Measurements from ENCODE around the gene RXFP4.
"Not testable (repeated sequence)": the region's sequence is repeated elsewhere in the genome, so short reads cannot be mapped to it uniquely, and the experiment has no call there.

Gene RXFP4

GRCh38 chr1:155940993-155941844 is at the start of gene RXFP4:
TSS of gene RXFP4 (plus strand) at chr1:155941638. CDS start at chr1:155941710, 72 bp downstream.
- DNase-seq = no peak

- no peak for DNase-seq
These were observed 48.6 kb upstream of the RXFP4 start for GRCh38 chr1:155892796-155893195.

GRCh38 chr1:155893389-155894142 is 47.9 kb upstream of the RXFP4 start:
- peak; percentile 42 for DNase-seq

GRCh38 chr1:155895617-155896016 is 45.8 kb upstream of the RXFP4 start:
- DNase-seq = not testable (repeated sequence)

- DNase-seq = not testable (repeated sequence)
These were observed 45.0 kb upstream of the RXFP4 start for GRCh38 chr1:155896476-155896875.

GRCh38 chr1:155897746-155898145 is 43.7 kb upstream of the RXFP4 start:
- DNase-seq = no peak

- DNase-seq = no peak
These were observed 42.5 kb upstream of the RXFP4 start for GRCh38 chr1:155898888-155899287.

- DNase-seq = no peak
These were observed 41.8 kb upstream of the RXFP4 start for GRCh38 chr1:155899683-155900082.

- DNase-seq = no peak
These were observed 41.3 kb upstream of the RXFP4 start for GRCh38 chr1:155900161-155900560.

- DNase-seq = no peak
These were observed 37.2 kb upstream of the RXFP4 start for GRCh38 chr1:155904261-155904660.

GRCh38 chr1:155909894-155910293 is 31.5 kb upstream of the RXFP4 start:
- peak; percentile 26 for DNase-seq

GRCh38 chr1:155910621-155911121 is 30.8 kb upstream of the RXFP4 start:
- peak; percentile 40 for DNase-seq

GRCh38 chr1:155911156-155912055 is 30.0 kb upstream of the RXFP4 start, which contains the start of gene RIT1:
TSS of gene RIT1 (minus strand) at chr1:155911349. CDS start at chr1:155910761, 588 bp downstream.
- peak; percentile 89 for DNase-seq

- DNase-seq = no peak
These were observed 29.3 kb upstream of the RXFP4 start for GRCh38 chr1:155912056-155912536.

- no peak for DNase-seq
These were observed 27.3 kb upstream of the RXFP4 start for GRCh38 chr1:155913969-155914757.

- no peak for DNase-seq
These were observed 22.8 kb upstream of the RXFP4 start for GRCh38 chr1:155918660-155919059.

GRCh38 chr1:155919801-155920200 is 21.6 kb upstream of the RXFP4 start:
- no peak for DNase-seq

GRCh38 chr1:155920717-155921116 is 20.7 kb upstream of the RXFP4 start:
- no peak for DNase-seq

GRCh38 chr1:155925506-155925905 is 15.9 kb upstream of the RXFP4 start:
- no peak for DNase-seq

- no peak for DNase-seq
These were observed 12.4 kb upstream of the RXFP4 start for GRCh38 chr1:155929057-155929456.

- not testable (repeated sequence) for DNase-seq
These were observed 10.7 kb upstream of the RXFP4 start for GRCh38 chr1:155930725-155931124.

Measured in CD4-positive, alpha-beta T cell treated with Interleukin-12 subunit alpha and Interleukin-12 subunit beta, for 1 hour (primary cell).